Uterus (tissue), 2 donors: ENCODE results near the gene SERPINA1.

ENCODE experiments used
- POLR2A ChIP-seq, 2 donors: fragments of 450-650 bp; IDR thresholded peaks; one replicate each; pipeline ENCODE4 v1.6.1; 2016; ENCODE audit warnings: antibody characterized with exemption in 2 of 2, mild to moderate bottlenecking in 1 of 2, moderate library complexity in 1 of 2
- TF ChIP-seq, protein P1 (sequence below), 4 experiments: fragments of 200-600 bp in 2 of 4; fragments of 450-650 bp in 2 of 4; sonication (generic) in 2 of 4; IDR thresholded peaks; one replicate each; pipeline ENCODE4 v1.5.1; 2016 to 2019; ENCODE audit warnings: antibody characterized with exemption in 4 of 4, mild to moderate bottlenecking in 2 of 4, moderate library complexity in 1 of 4

DNA sequence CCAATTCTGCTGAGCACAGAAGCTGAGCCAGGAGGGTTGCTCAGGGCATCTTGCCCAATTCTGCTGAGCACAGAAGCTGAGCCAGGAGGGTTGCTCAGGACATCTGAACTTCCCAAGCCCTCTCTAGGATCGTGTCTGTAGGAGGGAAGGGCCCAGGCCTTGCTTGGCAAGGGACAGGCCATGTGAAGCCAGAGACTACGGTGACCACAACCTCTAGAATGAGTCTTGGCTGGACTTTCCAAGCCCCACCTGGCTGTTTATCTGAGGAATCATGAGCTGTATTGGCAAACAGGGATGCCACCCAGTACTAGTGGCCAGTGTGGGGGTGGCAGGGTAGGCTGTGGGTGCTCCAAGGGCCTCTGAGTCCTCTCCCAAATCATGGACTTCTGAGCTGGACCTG, 57.5 kb downstream of the SERPINA1 start:
- TF ChIP-seq, protein P1, sequence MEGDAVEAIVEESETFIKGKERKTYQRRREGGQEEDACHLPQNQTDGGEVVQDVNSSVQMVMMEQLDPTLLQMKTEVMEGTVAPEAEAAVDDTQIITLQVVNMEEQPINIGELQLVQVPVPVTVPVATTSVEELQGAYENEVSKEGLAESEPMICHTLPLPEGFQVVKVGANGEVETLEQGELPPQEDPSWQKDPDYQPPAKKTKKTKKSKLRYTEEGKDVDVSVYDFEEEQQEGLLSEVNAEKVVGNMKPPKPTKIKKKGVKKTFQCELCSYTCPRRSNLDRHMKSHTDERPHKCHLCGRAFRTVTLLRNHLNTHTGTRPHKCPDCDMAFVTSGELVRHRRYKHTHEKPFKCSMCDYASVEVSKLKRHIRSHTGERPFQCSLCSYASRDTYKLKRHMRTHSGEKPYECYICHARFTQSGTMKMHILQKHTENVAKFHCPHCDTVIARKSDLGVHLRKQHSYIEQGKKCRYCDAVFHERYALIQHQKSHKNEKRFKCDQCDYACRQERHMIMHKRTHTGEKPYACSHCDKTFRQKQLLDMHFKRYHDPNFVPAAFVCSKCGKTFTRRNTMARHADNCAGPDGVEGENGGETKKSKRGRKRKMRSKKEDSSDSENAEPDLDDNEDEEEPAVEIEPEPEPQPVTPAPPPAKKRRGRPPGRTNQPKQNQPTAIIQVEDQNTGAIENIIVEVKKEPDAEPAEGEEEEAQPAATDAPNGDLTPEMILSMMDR (IDR thresholded peaks at IDR 0.05): no peak
- no peak for TF ChIP-seq POLR2A (IDR thresholded peaks at IDR 0.05)
